ENCODE data around the gene ERICH2.
"Not testable (repeated sequence)": the region's sequence is repeated elsewhere in the genome, so short reads cannot be mapped to it uniquely, and the experiment has no call there.

The ERICH2 gene, protein sequence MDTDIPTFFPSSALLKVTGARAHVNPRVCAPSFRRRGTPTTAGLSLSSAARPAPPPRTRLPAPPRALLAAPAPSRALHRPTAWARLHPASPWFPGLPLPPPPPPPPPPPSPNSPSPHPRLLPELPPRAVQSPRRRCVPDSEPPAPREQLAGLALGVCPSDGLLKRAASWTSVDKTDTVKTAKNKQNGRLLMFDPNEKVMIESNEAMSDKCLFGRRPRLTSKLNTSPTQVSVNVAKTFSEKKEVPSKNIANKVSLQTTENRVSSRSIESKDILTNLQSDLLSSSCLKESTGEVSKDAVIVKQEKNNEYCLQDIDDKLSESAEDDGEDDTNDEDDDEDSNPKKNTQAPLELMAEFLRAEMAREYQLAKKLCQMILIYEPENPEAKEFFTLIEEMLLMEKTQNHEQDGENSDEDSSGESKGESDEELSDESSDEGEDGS

DNA sequence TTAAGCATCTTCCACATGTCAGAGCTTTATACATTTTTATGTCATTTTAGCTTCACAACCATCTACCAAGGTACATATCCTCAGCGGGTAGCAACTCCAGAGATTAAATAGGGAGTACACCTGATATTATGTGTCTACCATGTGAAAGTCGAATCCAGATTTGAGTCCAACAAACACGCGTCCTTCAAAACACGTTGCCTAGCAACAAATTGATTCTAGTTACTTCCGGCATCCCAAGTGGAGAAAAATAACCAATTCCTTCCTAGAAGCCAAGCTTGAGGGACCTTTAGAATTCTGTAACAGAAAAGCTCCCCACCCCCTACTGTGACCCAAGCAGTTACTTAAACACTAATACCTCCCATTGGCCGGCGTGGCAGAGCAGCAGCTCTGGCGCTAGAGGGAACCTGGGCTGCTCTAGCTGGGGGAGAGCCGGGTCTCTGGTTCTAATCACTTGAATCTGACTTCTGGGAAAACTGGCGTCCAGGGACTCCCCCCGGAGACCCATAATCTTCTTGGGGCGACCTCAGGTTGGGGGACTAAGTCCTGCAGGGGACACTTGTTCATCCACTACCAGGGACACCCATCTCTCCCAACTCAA lies at the start of gene ERICH2:
Gene ERICH2 (plus strand): TSS at position 371 of the 598 bp plus-strand sequence. CDS start 304 bp downstream, outside the sequence.
- DNase-seq: peak in 2 of 14 donors; percentile 37 to 39

DNA sequence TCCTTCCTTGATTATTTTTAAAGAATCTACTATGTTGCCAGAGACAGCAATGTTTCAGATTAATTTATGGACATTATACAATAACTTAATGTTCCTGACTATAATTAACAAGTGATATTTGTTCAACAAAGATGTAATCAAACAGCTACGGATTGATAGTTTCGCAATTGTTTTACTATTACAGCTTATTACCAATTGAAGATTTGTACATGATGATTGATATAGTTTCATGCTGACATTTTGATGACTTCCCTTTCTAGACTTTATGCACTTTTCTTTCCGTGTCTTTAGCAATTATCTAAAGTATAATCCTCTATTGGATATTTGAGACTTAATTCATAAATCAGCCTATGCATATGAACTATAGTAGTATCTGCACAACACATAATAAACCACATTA lies 48.5 kb upstream of the ERICH2 start:
- DNase-seq: no peak

DNA sequence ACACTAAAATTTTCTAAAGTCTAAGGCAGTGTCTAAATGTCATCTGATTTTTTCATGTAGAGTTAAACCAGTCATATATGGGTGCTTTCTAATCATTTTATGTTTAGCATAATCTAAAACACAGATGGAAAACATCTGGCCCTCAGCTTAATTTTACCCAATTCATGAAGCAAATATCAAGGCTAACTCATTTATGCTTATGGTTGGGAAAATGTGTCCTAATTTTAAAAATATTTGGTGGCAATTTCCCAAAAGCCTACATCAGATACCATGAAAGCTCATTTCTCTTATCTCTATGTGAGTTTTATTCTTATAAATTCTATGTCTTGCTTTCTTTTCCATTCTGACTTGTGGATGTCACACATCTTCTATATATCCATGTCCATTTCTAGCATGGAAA lies 47.9 kb upstream of the ERICH2 start:
- DNase-seq: no peak

DNA sequence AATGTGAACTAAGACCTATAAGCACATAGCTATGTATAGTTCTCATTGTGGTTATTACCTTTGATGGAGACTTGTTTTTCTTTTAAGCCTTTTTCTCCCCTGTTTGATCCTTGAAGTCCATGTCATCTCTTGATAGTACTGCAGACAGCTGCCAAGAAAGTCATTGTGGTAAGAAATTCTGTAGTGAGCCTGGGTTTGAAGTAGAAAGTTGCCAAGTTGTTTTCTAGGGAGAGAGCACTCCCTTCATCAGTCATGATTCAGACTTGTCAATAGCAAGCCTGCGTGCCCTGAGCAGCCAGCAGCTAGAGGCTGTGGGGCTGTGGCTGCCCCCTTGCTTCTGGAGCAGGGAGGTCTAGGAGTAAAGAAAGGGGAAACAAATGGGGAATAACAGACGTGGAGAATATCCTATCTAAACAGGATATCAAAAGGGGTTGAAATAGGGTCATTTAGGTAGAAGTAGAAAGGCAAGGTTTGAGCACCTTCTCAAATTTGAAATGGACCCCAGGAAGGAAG lies 46.7 kb upstream of the ERICH2 start:
- DNase-seq: no peak

DNA sequence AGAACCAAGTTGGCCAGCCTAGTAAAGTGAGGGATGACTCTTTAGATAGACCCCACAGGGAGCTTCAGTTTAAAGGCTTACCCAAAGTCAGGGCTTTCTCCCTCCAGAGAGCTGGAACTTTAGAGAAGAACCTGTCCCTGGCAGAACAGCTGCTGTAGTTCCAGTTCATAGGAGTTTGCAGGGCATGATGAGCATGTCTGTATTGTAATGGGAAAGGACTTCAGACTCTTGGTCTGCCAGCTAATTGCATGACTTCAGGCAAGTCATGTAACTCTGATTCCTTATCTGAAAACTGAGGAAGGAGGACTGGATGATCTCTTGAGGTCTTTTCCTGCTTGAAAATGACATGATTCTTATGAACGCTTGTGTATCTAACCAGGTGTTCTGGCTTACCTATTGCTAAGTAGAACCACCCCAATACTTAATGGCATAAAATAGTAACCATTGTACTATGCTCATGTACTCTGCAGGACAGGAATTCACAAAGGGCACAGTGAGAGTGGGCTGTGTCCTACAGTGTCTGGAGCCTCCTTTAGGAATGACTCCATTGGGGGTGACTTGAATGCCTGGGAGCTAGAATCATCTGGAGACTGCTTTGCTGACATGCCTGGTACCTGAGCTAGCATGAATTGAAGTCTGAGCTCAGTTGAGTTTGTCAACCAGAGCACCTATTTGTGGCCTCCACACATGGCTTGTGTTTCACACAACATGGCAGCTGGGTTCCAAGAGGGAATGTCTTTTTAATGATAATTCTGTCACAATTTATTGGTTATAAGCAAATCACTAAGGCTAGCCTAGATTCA lies 36.2 kb upstream of the ERICH2 start:
- no peak for DNase-seq

DNA sequence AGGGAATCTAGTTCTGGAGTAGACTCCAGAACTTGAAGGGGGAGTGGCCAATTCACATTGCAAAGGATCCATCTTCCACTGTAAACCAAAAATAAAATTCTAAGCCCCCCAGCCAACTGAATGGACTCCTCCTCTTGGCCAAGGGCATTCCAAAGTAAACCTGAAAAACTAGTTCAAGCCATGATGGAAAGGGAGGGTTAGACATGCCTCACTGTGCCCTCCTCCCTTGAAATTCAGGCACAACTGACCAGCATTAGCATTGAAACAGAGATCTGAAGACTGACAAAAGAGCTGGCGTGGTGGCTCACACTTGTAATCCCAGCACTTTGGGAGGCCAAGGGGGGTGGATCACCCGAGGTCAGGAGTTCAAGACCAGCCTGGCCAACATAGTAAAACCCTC lies 35.6 kb upstream of the ERICH2 start:
- DNase-seq: not testable (repeated sequence)

DNA sequence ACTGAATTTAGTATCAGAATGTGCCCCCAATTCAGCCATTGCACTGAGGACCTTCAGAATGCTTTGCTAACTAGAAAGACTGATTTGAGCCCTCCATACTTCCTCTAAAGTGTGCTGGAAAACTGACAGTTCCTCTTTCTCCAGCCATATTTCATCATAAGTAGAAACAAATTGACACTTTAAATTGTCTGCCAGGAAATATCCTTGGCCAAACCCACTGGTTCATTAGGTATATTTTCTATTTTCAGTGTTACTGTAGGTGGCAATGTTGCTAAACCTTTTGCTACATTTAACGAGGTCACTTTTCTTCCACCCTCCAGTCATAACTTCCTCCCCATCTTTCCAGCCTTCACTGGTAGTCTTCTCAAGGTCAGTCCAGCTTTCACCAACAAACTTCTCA lies 33.5 kb upstream of the ERICH2 start:
- DNase-seq: no peak

DNA sequence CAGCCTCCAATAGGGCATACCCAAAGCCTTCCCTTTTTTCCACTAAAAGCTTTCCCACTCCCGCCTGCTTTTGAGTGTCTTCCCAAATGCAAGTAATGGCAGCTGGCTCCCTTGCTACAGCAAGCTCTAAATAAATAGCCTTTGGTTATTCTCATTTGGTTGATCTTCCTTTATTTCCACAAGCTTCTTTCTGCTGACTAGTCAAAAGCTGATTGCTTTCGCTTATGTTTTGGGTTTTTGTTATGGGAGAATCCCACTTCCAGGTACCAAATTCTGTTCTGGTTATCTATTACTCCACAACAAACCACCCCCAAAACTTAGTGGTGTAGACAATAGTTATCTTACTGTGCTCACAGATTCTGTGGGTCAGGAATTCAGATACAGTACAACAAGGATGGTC lies 32.8 kb upstream of the ERICH2 start:
- no peak for DNase-seq

DNA sequence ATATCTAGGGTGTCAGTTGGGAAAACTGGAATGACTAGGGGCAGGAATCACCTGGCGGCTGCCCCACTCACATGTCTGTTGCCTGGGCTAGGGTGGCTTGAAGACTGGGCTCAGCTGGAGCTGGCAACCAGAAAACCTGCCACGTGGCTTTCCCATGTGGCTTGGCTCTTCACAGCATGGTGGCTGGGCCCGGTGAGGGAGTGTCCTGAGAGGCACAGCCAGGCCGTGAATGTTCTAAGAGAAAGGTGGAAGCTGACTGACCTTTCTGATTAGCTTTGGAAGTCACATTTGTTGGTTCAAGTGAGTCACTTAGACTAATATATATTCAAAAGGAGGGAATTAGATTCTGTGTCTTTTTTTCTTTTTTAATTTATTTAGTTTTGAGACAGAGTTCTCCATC lies 32.4 kb upstream of the ERICH2 start:
- no peak for DNase-seq

DNA sequence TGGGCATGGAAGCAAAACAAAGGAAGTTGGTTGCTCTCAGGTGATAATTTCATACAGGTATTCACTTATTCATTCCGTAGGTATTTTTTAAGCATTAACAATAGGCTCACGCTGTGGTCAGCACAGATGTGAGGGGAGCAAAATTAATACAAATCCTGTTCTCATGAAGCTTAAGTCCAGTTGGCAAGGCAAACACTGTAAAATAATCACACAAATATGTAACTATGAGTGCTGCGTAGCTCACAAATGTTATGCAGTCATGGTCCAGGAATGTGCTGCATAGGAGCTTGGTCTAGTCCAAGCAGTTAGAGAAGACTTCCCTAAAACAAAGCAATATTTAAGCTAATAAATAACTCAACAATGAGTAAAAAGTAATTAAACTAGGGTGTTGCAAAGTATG lies 31.1 kb upstream of the ERICH2 start:
- no peak for DNase-seq

DNA sequence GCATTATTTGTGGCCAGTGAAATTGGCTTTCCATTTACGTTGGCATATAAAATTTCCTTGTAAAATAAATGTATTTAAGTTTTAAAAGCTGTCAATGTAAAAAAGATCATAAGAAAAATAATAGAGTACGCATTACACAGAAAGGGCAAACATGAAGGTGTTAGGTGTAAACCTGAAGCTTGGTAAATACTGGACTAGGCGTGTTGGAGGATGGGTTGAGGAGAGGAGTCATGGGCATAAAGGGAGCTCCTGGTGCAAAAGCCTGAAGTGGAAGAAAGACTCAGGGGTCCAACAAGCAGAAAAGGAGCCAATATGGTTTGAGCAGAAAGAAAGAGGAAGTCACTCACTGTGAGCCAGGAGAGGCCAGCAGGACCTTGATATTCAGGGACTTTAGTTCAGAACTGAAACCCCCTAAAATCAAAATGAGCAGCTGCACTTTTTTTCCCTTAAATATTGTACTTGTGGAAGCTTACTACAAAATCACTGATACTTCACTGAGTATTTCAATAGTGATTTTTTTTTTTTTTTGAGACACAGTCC lies 30.6 kb upstream of the ERICH2 start:
- DNase-seq: no peak

DNA sequence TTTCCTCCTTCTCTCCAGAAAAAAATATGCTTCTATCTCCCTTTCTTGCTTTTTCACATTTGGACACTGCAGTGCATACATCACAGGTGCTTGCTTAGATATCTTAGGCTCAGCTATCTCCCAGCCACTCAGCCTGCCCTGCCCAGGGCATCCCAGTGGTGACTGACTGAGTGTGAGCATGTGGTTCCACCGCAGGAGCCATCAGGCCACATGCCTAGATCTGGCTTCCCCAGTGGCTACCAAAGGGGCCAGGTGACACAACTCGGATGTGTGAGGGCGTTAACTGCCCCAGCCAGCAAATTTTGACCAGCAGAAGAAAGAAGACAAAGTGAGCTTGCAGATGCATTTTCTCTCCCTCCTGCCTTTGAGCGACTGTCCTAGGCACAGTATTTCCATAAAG lies 29.5 kb upstream of the ERICH2 start:
- no peak for DNase-seq

DNA sequence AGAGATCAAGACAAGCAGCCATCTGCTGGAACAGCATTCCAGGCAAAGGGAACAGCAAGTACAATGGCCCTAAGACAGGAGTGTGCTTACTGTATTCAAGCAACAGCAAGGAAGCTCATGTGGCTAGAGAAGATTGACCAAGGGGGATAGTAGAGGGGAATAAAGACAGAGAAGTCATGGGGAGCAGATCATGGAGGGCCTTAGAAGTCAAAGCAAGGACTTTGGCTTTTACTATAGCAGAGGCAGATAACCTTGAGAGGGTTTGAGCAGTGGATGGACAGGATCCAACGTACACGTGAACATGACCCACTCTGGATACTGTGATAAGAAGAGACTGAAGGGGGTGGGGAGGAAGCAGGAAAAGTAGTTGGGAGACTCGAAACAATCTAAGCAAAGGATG lies 28.2 kb upstream of the ERICH2 start:
- DNase-seq: no peak

DNA sequence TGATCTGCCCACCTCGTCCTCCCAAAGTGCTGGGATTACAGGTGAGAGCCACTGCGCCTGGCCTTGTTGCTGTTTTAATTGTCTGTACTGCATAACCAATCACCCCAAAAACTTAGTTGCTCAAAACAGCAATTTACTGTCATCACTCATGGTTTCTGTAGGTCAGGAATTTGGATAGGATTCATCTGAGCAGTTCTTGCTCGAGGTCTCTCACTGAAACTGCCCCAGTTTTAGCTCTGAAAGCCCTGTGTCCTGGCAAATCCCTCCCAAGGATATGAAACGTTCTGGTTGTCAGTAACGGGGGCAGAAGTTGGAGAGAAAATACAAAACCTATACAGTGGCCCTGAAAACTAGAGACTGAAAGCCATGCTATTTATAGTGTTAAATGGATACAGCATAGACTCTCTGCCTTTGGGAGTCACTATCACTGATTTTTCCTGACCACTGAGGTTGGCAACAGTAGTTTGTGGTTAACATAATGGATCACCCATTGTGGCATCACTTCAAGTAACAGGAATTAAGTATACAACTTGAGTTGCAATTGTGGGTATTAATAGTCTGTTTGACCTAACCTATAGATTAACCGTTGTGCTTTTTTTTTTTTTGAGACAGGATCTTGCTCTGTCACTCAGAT lies 27.2 kb upstream of the ERICH2 start:
- no peak for DNase-seq

DNA sequence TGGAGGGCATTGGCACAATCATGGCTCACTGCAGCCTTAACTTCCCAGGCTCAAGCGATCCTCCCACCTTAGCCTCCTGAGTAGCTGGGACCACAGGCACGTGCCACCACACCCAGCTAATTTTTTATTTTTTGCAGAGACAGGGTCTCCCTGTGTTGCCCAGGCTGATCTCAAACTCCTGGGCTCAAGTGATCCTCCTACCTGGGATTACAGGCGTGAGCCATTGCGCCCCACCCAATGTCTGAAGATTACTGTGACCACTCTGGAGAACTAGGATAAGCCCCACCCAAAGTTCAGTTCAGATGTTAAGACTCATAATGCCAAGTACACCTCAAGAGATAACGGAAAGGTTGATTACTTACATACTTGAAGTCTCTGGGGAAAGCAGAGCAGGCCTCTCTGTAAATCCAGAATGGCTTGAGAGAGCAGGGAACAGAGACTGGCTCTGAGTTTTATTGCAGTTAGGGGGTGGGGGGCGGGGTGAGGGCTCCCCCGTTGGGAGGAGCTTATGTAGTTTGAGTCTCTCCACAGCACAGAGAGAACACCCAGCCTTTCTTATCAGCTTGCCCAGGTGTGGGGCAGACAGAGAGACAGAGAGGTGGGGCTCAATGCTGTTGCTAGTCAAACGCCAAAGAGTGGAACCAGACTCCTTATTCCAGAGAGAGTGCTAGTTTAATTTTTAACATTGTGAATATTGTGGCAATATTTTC lies 26.5 kb upstream of the ERICH2 start:
- DNase-seq: no peak

DNA sequence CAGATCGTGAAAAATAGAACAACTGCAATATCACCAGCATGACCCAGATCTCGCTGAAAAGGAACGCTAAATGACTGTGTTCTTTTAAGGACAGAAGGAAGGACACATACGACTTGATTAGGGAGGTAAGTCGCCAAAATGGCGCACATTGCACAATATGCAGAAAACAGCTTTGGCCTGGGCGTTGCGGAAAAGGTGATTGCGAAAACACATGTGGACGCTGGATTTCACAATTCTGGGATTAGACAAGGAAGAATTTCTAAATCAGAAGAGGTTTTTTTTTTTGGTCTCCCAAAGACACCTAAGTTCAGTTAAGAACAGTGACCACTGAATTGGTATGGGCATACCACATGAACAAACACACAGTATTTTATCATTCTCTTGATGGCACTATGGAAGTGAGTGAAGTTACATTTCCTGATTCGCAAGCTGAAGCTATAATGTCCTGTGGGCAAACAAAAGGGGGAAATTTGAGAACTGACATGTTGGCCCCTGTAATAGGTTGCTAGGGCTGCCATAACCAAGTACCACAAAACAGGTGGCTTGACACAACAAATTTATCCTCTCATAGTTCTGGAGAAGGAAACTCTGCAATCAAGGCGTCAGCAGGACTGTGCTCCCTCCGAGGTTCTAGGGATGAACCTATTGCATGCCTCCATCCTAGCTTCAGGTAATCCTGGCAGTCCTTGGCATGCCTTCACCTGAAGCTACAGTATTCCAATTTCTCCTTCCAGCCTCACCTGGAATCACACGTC lies 25.8 kb upstream of the ERICH2 start:
- no peak for DNase-seq

DNA sequence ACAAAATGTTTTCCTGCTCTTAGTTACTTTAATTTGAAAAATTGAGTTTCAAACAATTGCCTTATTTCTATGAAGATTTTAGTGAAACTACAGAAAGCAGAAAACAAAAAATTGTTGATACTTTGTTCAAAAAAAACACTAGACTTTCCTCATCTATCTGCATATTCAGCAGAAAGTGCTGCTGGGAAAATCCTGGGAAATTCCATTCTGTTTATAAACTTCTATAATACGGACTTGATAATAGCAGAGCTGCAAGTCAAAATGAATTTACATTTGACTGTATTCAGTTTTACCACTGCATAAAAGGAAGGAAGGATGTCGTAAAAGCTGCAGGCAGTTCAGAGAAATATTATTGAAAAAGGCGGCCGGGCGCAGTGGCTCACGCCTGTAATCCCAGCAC lies 24.9 kb upstream of the ERICH2 start:
- DNase-seq: no peak

DNA sequence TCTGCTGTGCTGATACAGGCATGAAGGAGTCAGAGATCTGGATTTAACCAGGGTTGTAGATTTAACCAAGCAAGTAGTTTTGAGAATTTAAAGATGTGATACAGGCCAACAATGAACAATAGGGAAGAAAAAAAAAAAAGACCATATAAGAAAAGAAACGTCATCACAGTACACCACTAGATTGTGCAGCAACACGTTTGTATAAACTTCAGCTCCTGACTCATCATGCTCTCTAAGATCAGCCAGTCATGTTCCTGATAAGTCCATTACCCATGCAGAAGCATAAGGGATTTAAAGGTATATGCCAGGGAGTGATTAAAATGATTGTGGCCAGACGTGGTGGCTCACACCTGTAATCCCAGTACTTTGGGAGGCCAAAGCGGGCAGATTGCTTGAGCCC lies 22.3 kb upstream of the ERICH2 start:
- DNase-seq: no peak

DNA sequence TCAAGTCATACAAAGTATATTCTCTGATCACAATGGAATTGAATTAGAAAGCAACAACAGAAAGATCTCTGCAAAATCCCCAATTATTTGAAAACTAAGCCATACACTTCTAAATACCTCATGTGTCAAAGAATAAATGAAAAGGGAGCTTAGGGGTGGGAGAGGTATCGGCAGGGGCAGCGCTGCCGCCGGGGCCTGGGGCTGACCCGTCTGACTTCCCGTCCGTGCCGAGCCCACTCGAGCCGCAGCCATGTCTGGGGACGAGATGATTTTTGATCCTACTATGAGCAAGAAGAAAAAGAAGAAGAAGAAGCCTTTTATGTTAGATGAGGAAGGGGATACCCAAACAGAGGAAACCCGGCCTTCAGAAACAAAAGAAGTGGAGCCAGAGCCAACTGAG lies 18.6 kb upstream of the ERICH2 start:
- DNase-seq: not testable (repeated sequence)

DNA sequence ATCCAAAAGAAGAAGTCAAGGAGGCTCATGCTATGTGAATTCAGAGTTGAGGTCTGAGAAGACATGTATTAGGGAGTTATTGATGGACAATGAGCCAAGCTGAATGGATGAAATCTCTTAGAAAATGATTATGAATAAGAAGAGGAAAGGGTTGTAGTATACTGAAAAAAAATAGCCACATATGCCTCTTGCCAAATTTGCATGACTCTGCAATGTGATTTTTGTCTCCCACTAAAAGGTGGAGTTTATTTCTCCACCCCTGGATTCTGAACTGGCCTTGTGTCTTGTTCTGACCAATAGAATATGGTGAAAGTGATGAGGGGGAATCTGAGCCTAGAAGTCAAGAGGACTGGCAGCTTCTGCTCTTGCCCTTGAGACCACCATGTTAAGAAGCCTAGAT lies 8.6 kb upstream of the ERICH2 start:
- no peak for DNase-seq

DNA sequence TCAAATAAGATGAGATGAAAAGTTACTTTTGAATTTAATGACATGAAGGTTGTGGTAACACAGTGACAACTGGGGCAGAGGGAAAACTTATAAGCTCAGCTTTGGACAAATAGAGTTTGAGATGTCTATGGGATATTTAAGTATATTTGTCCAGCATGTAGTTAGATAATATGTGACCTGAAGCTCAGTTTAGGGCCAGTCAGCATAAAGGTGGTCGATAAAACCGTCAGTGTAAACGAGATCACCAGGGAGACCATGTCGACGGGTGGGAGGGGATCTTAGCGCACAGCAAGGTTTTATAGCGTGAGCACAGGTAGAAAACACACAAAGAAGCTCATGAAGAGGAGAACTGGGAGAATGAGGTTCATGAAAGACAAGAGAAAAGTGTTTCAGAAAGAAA lies 7.4 kb upstream of the ERICH2 start:
- DNase-seq: no peak
